Measurements from ENCODE around the gene HOXA5. TPM values are rescaled to one million over a fixed set of nuclear protein-coding genes. Genes with fewer than 3 reads are reported as not detected.

Gene HOXA5
- total RNA-seq, 4 donors from 2014 or later: 7.8 to 24.8 (median 14.7) TPM

DNA sequence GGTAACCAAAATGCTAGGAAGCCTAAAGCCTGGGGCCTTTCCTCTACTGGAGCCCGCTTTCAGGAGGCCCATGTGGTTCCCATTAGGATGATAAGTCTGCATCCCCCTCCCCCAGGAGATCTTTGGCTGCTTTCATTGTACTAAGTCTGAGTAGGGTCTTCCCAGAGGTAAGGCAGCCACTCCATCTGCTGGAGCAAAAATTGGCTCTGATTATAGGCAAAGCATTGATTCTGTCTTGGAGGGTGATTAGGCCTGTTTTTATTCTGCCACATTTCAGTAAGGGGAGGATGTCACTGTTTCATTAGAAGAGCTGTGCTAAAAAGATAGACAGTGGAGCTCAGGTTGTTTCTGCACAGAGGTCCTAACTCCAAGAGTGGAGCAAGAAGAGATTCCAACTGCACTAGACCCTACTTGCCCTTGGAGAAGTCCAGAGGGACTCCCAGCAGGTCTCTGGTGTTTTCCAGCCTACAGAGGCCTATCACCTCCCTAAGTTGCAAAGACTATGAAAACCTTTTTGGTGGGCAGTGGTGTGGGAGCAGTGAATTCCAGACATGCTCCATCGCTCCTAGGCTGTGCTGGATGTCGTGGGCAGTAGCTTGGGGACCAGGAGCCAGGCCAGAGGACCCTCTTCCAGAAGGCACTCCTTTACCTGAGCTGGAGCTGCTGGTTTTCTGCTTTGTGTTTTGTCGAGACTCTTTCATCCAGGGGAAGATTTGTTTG is 33.9 kb downstream of the HOXA5 start:
- H3K9me3 ChIP-seq: no peaks in the 10 kb centered on the region
- H3K4me1 ChIP-seq: peaks cover 38 to 92% (median 77%) of the 10 kb centered on the region in 4 donors
- no peak for TF ChIP-seq EP300 (IDR thresholded peaks at IDR 0.05)
- no peak for TF ChIP-seq POLR2AphosphoS5 (IDR thresholded peaks at IDR 0.05)
- TF ChIP-seq, protein P1, sequence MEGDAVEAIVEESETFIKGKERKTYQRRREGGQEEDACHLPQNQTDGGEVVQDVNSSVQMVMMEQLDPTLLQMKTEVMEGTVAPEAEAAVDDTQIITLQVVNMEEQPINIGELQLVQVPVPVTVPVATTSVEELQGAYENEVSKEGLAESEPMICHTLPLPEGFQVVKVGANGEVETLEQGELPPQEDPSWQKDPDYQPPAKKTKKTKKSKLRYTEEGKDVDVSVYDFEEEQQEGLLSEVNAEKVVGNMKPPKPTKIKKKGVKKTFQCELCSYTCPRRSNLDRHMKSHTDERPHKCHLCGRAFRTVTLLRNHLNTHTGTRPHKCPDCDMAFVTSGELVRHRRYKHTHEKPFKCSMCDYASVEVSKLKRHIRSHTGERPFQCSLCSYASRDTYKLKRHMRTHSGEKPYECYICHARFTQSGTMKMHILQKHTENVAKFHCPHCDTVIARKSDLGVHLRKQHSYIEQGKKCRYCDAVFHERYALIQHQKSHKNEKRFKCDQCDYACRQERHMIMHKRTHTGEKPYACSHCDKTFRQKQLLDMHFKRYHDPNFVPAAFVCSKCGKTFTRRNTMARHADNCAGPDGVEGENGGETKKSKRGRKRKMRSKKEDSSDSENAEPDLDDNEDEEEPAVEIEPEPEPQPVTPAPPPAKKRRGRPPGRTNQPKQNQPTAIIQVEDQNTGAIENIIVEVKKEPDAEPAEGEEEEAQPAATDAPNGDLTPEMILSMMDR (IDR thresholded peaks at IDR 0.05): no peak
- no peak for DNase-seq (ENCODE audit: extremely low spot score)
- 82% methylated on average over 3 of the region's 4 CpGs for WGBS
- no peaks in the 10 kb centered on the region for H3K27me3 ChIP-seq
- H3K4me3 ChIP-seq: peak overlapping the region; percentile 45 to 88 (median 72)
- peak overlapping the region; percentile 96 to 100 (median 99) for H3K27ac ChIP-seq (replicated peaks in 1 of 4)
- H3K36me3 ChIP-seq: no peaks in the 10 kb centered on the region
- intact Hi-C loops (cut with DNase I): no loop called here

DNA sequence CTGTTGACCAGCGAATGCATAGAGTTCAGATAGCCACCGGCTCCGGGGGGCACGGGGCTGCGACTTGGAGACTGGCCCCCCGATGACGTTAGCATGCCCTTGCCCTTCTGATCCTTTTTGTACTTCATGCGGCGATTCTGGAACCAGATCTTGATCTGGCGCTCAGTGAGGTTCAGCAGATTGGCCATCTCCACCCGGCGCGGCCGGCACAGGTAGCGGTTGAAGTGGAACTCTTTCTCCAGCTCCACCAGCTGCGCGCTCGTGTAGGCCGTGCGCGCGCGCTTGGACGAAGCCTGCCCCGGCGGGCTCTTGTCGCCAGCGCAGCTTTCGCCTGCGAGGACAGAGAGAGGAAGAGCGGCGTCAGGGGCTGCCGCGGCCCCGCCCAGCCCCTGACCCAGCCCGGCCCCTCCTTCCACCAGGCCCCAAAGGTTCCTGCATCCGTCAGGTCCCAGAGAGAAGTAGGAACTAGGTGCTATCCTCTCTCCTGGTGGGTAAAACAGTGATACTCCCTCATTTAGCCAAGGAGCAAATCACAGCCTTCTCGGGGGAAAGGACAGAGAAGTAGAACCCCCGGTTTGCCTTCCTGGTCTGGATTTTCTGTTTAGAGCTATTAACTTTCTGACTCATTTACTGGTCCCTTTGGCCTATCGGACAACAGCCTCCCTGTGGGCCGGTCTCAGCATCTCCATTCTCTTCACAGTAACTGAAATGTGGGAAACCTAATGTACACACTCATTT is 34.9 kb downstream of the HOXA5 start:
- no peaks in the 10 kb centered on the region for H3K27me3 ChIP-seq
- H3K4me3 ChIP-seq: peak overlapping the region; percentile 66 to 96 (median 84)
- WGBS: 17% methylated on average over 14 of the region's 41 CpGs
- H3K9me3 ChIP-seq: no peaks in the 10 kb centered on the region
- TF ChIP-seq POLR2AphosphoS5 (IDR thresholded peaks at IDR 0.05) (peak in 1 of 2 donors; percentile 91), EP300 (IDR thresholded peaks at IDR 0.05) (no peak), POLR2A (IDR thresholded peaks at IDR 0.05; ENCODE audit: low read depth) (peak; percentile 86)
- TF ChIP-seq, protein P1 (IDR thresholded peaks at IDR 0.05): peak in 2 of 3 experiments; percentile 12 to 33
- H3K36me3 ChIP-seq: no peaks in the 10 kb centered on the region
- peaks cover 38 to 97% (median 84%) of the 10 kb centered on the region in 4 donors for H3K4me1 ChIP-seq
- no peak for DNase-seq (ENCODE audit: extremely low spot score)
- peak overlapping the region; percentile 96 to 100 (median 99) for H3K27ac ChIP-seq (replicated peaks in 1 of 4)
- intact Hi-C loops (cut with DNase I): no loop called here

DNA sequence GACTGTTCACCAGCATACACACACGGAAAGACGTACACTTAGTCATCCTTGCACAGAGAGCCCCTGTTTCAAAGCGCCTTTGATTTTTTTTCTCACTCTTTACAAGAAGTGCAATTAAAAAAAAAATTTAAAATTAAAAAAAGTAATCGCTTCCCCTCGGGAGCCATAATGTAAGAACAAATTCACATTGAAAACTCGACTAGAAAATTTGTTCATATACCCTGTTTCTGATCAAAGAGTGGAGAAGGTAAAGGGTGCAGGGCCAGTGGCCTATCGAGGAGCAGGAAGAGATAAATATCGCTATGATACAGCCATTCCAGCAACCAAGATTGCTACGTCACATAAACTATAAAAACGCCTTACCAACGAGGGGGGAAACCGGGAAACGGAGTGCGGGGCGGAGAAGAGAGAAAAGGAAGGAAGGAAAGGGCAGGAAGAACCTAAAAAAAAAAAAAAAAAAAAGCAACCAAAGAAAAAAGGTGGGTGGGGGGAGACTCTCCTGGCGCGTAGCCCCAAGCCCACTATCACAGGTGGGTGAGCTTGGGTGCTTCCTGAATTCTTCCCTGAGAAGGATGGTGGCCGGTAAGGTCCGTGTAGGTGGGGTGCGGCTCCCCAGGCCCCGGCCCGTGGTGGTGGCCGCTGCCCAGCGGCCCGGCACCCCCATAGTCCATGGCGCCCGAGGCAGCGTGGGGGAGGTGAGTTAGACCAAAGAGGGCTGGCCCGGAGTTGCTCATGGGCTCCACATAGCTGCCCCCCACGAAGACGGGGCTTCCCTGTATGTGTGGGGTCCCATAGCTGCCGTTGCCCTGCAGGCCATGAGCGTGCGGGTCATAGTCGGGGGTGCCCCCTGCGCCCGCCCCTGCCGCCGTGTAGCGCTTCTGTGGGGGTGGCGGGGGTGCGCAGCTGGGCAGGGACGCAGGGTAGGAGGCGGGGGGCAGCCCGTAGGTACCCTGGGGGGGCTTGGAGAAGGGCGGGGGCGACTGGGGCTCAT is 35.8 kb downstream of the HOXA5 start:
- WGBS: 15% methylated on average over 20 of the region's 47 CpGs
- peaks cover 38 to 96% (median 84%) of the 10 kb centered on the region in 4 donors for H3K4me1 ChIP-seq
- H3K4me3 ChIP-seq: peak overlapping the region; percentile 66 to 96 (median 84)
- H3K36me3 ChIP-seq: no peaks in the 10 kb centered on the region
- TF ChIP-seq POLR2A (IDR thresholded peaks at IDR 0.05; ENCODE audit: low read depth): no peak
- TF ChIP-seq POLR2AphosphoS5 (IDR thresholded peaks at IDR 0.05): peak in 1 of 2 donors; percentile 38
- no peak for TF ChIP-seq EP300 (IDR thresholded peaks at IDR 0.05)
- TF ChIP-seq, protein P1 (IDR thresholded peaks at IDR 0.05): no peak
- DNase-seq (ENCODE audit: extremely low spot score): no peak
- H3K27ac ChIP-seq (replicated peaks in 1 of 4): peak overlapping the region; percentile 96 to 100 (median 99)
- peaks cover 0 to 3% (median 0%) of the 10 kb centered on the region in 4 donors for H3K27me3 ChIP-seq
- intact Hi-C loops (cut with DNase I): no loop called here
- no peaks in the 10 kb centered on the region for H3K9me3 ChIP-seq

GRCh38 chr7:27106901-27107240 is 36.6 kb downstream of the HOXA5 start:
- TF ChIP-seq POLR2A (IDR thresholded peaks at IDR 0.05; ENCODE audit: low read depth): no peak
- TF ChIP-seq, protein P1 (IDR thresholded peaks at IDR 0.05): no peak
- TF ChIP-seq POLR2AphosphoS5 (IDR thresholded peaks at IDR 0.05): no peak
- TF ChIP-seq EP300 (IDR thresholded peaks at IDR 0.05): no peak
- Histone ChIP-seq H3K9me3 (no peaks in the 10 kb centered on the region), H3K27ac (replicated peaks in 1 of 4) (peak overlapping the region; percentile 96 to 100 (median 99)), H3K36me3 (no peaks in the 10 kb centered on the region), H3K4me1 (peaks cover 38 to 93% (median 78%) of the 10 kb centered on the region in 4 donors), H3K4me3 (peak overlapping the region; percentile 66 to 96 (median 84)), H3K27me3 (peaks cover 0 to 3% (median 0%) of the 10 kb centered on the region in 4 donors)
- 31% methylated on average over 14 of the region's 14 CpGs for WGBS
- intact Hi-C loops (cut with DNase I): no loop called here
- DNase-seq (ENCODE audit: extremely low spot score): no peak

All from esophagus muscularis mucosa (tissue), 4 donors.